ENCODE data around the gene MCOLN1. TPM values are rescaled to one million over a fixed set of nuclear protein-coding genes. Genes with fewer than 3 reads are reported as not detected.

Gene MCOLN1
- total and polyA plus RNA-seq, 8 donors, result 13.0 to 76.6 (median 15.3) TPM

DNA sequence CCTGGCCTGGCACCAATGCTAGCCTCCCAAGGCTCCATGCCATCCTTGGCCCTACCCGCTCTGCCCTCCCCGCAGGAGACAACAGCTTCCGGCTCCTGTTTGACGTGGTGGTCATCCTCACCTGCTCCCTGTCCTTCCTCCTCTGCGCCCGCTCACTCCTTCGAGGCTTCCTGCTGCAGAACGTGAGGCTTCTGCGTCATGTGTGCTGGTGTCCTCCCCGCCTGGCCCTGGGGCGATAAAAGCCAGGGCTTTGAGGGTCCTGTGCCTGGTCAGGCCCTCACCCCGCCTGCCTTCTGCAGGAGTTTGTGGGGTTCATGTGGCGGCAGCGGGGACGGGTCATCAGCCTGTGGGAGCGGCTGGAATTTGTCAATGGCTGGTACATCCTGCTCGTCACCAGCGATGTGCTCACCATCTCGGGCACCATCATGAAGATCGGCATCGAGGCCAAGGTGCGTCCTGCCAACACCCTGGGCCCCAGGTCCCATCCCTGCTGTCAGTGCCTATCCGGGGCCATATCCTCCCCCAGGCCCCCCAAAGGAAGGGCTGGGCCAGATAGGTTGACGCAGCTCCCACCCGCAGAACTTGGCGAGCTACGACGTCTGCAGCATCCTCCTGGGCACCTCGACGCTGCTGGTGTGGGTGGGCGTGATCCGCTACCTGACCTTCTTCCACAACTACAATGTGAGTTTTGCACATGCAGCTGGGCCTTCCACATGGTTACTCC, 6.3 kb downstream of the MCOLN1 start:
- H3K4me3 ChIP-seq, result no peak overlapping the region
- intact Hi-C loops (cut with DNase I), result no loop called here
- H3K27ac ChIP-seq, result no peak overlapping the region
- H3K27me3 ChIP-seq, result no peaks in the 10 kb centered on the region
- ATAC-seq (no peak), DNase-seq (no peak)
- H3K9me3 ChIP-seq, result no peaks in the 10 kb centered on the region
- TF ChIP-seq CTCF (IDR thresholded peaks at IDR 0.05), result no peak
- H3K4me1 ChIP-seq, result peaks cover 0 to 37% of the 10 kb centered on the region in 2 donors
- H3K36me3 ChIP-seq, result peaks cover 0 to 92% of the 10 kb centered on the region in 2 donors

DNA sequence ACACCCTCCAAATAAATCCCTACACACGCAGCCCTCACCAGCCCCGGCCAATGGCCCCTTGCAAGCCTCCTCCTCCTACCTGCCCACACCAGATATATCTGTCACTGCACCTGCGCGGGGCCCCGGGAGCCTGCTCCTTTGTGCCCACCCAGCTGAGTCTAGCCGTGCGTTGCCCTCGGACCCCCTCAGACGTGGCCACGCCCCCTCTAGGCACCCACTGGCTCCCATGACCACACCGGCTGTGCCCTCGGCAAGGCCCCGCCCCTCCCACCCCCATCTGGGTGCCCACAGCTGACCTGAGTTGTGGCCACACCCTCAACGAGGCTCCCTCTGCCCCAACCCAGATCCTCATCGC, 6.8 kb downstream of the MCOLN1 start:
- Histone ChIP-seq H3K9me3 (no peaks in the 10 kb centered on the region), H3K27ac (no peak overlapping the region), H3K27me3 (no peaks in the 10 kb centered on the region), H3K4me1 (peaks cover 0 to 35% of the 10 kb centered on the region in 2 donors), H3K4me3 (no peak overlapping the region), H3K36me3 (peaks cover 0 to 89% of the 10 kb centered on the region in 2 donors)
- intact Hi-C loops (cut with DNase I), result no loop called here
- DNase-seq (no peak), ATAC-seq (no peak)
- TF ChIP-seq CTCF (IDR thresholded peaks at IDR 0.05), result no peak

DNA sequence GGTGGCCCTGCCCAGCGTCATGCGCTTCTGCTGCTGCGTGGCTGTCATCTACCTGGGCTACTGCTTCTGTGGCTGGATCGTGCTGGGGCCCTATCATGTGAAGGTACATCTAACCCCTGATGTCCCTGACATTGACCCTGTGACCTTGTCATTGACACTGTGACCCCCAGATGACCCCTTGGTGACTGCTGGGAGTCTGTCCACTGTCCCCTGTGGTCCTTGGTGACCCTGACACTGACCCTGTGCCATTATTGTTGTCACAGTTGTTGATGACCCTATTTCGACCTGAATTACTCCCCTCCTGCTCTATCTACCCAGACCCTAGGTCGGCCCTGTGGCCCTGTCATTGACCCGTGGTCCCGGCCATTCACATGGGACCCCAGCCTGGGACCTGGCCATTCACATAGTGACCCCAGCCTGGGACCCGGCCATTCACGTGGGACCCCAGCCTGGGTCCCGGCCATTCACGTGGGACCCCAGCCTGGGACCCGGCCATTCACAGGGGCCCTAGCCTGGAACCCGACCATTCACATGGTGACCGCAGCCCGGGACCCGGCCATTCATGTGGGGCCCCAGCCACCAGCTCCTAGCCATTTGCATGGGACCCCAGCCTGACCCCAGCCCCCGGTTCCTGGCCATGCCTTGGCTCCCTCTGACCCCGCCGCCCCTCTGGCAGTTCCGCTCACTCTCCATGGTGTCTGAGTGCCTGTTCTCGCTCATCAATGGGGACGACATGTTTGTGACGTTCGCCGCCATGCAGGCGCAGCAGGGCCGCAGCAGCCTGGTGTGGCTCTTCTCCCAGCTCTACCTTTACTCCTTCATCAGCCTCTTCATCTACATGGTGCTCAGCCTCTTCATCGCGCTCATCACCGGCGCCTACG, 7.4 kb downstream of the MCOLN1 start:
- DNase-seq, result no peak
- intact Hi-C loops (cut with DNase I), result no loop called here
- peaks cover 0 to 83% of the 10 kb centered on the region in 2 donors for H3K36me3 ChIP-seq

DNA sequence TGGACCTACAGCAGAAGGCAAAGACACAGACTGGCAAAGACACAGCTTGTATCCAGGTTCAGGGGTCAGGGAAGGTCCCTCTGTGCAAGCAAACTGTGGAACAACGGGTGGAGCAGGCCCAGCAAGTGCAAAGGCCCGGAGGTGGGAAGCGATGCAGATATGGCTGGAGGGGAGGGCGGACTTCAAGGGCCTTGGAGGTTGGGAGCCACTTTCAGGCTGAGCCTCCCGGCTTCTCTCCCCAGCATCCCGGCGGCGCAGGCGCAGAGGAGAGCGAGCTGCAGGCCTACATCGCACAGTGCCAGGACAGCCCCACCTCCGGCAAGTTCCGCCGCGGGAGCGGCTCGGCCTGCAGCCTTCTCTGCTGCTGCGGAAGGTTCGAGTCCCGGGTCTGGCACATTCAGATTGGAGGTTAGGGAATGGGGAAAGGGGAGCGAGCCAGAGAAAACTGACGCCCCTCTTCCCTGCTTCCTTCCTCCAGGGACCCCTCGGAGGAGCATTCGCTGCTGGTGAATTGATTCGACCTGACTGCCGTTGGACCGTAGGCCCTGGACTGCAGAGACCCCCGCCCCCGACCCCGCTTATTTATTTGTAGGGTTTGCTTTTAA, 11.0 kb downstream of the MCOLN1 start:
- intact Hi-C loops (cut with DNase I), result no loop called here
- Histone ChIP-seq H3K27ac (peak overlapping the region; percentile 81 to 93), H3K36me3 (peaks cover 0 to 68% of the 10 kb centered on the region in 2 donors)

More for the DNA sequence above, 7.4 kb downstream of the MCOLN1 start:
- Histone ChIP-seq H3K4me1 (peaks cover 0 to 33% of the 10 kb centered on the region in 2 donors), H3K9me3 (no peaks in the 10 kb centered on the region), H3K27me3 (no peaks in the 10 kb centered on the region), H3K4me3 (no peak overlapping the region), H3K27ac (no peak overlapping the region)
- TF ChIP-seq CTCF (IDR thresholded peaks at IDR 0.05), result no peak
- no peak for ATAC-seq

More for the DNA sequence above, 11.0 kb downstream of the MCOLN1 start:
- no peak for TF ChIP-seq CTCF (IDR thresholded peaks at IDR 0.05)
- Histone ChIP-seq H3K27me3 (no peaks in the 10 kb centered on the region), H3K9me3 (no peaks in the 10 kb centered on the region), H3K4me1 (peaks cover 7 to 41% of the 10 kb centered on the region in 2 donors), H3K4me3 (peak overlapping the region; percentile 83 to 90)
- ATAC-seq (peak; percentile 8), DNase-seq (peak; percentile 19 to 85 (median 66))
